HFFc6 (cell line): ENCODE measurements around the gene DOK7. TPM values are rescaled to one million over a fixed set of nuclear protein-coding genes. Genes with fewer than 3 reads are reported as not detected.

Source experiments
- DNase-seq: peaks from one replicate; pipeline ENCODE4 v3.0.0-alpha.2; 2018
- H3K27ac Mint-ChIP-seq: 2 replicates; pipeline ENCODE4 v1.8.0; 2020; ENCODE audit warnings: mild to moderate bottlenecking, mixed read lengths
- H3K27me3 Mint-ChIP-seq: 2 replicates; pipeline ENCODE4 v1.8.0; 2021; ENCODE audit warnings: mild to moderate bottlenecking, moderate library complexity, mixed read lengths; ENCODE audit not compliant: insufficient read depth
- H3K36me3 Mint-ChIP-seq: 2 replicates; pipeline ENCODE4 v1.8.0; 2021; ENCODE audit warnings: low read depth, mixed read lengths
- H3K4me1 Mint-ChIP-seq: 2 replicates; pipeline ENCODE4 v1.8.0; 2020; ENCODE audit warnings: low read depth, mixed read lengths
- H3K4me3 Mint-ChIP-seq: 2 replicates; pipeline ENCODE4 v1.8.0; 2020; ENCODE audit warnings: mild to moderate bottlenecking, moderate library complexity, mixed read lengths
- H3K9me3 Mint-ChIP-seq: 2 replicates; pipeline ENCODE4 v1.8.0; 2020; ENCODE audit warnings: mild to moderate bottlenecking, mixed read lengths
- total RNA-seq, 6 experiments: library from RNA; stranded (reverse); fragmentation: NEBNext Ultra II Directional; extraction: Animal tissue kit (Norgen Biotek cat#: 25700); gene quantifications; 2 replicates in 1 of 6; 3 replicates in 5 of 6; pipeline ENCODE4 v1.2.3, GENCODE V29; 2021
- TF ChIP-seq, protein P1 (sequence below): fragments of 200-600 bp; sonication (generic); IDR thresholded peaks from 2 replicates; pipeline ENCODE4 v1.5.0; 2021; ENCODE audit warnings: antibody characterized with exemption, mild to moderate bottlenecking

The DOK7 gene
- total RNA-seq, 6 experiments from 2014 or later, result not detected

DNA sequence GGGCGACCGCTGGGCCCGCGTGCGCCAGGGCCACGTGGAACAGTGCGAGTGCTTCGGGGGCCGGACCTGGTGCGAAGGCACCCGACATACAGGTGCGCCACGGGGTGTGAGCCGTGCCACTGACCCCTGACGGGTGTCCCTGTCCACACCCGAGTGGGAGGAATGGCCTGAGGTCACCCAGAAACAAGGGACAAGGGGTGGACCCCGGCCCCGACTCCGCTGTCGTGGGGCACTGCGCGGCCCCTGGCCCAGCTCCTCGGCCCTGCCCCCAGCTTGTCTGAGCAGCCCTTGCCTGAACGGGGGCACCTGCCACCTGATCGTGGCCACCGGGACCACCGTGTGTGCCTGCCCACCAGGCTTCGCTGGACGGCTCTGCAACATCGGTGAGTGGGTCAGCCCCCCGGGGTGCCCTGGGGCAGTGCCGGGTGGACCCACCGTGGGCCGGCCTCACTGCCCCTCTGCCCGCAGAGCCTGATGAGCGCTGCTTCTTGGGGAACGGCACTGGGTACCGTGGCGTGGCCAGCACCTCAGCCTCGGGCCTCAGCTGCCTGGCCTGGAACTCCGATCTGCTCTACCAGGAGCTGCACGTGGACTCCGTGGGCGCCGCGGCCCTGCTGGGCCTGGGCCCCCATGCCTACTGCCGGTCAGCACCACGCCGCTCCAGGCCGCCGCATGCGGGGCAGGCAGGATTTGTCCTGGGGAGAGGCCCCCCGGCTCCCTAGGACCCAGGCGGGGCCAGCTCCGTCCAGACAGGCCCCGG, 18.6 kb upstream of the DOK7 start:
- Mint-ChIP-seq H3K27ac (no peak overlapping the region), H3K9me3 (no peaks in the 10 kb centered on the region), H3K4me1 (0 out of 2 replicates have a peak, but pooled peaks cover 6% of the 10 kb centered on the region), H3K36me3 (no peaks in the 10 kb centered on the region), H3K4me3 (no peak overlapping the region), H3K27me3 (no peaks in the 10 kb centered on the region)
- TF ChIP-seq, protein P1, sequence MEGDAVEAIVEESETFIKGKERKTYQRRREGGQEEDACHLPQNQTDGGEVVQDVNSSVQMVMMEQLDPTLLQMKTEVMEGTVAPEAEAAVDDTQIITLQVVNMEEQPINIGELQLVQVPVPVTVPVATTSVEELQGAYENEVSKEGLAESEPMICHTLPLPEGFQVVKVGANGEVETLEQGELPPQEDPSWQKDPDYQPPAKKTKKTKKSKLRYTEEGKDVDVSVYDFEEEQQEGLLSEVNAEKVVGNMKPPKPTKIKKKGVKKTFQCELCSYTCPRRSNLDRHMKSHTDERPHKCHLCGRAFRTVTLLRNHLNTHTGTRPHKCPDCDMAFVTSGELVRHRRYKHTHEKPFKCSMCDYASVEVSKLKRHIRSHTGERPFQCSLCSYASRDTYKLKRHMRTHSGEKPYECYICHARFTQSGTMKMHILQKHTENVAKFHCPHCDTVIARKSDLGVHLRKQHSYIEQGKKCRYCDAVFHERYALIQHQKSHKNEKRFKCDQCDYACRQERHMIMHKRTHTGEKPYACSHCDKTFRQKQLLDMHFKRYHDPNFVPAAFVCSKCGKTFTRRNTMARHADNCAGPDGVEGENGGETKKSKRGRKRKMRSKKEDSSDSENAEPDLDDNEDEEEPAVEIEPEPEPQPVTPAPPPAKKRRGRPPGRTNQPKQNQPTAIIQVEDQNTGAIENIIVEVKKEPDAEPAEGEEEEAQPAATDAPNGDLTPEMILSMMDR, result no peak
- no peak for DNase-seq

DNA sequence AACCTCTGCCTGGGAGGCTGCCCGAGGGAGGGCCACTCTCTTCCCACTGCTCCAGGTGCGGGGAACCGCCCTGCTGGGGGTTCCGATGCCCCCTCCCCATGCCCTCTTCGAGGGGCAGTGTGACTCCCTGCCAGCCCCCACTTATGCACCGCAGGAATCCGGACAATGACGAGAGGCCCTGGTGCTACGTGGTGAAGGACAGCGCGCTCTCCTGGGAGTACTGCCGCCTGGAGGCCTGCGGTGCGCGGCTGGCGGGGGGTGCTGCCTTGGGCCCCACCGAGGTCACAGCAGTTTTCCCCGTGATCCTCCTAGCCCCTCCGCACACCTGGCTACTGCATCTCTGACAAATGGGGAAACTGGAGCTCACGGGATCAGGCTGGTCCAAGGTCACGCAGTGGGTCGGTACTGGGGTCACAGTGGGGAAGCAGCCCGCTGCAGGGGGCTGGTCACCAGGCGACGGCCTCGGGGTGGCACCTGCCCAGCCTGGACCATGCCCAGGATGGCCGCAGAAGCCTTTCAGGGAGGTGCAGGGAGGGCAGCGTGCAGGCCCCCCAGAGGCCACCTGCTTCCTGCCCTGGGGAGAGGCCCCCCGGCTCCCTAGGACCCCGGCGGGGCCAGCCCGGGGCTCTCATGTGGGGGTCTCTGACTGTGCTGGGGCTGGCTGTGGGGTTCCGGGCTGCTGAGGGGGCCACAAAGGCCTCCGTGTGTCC, 17.8 kb upstream of the DOK7 start:
- Mint-ChIP-seq H3K4me1 (0 out of 2 replicates have a peak, but pooled peaks cover 6% of the 10 kb centered on the region), H3K27me3 (no peaks in the 10 kb centered on the region), H3K4me3 (no peak overlapping the region), H3K9me3 (no peaks in the 10 kb centered on the region), H3K27ac (no peak overlapping the region), H3K36me3 (no peaks in the 10 kb centered on the region)
- TF ChIP-seq, protein P1, result no peak
- DNase-seq, result no peak

DNA sequence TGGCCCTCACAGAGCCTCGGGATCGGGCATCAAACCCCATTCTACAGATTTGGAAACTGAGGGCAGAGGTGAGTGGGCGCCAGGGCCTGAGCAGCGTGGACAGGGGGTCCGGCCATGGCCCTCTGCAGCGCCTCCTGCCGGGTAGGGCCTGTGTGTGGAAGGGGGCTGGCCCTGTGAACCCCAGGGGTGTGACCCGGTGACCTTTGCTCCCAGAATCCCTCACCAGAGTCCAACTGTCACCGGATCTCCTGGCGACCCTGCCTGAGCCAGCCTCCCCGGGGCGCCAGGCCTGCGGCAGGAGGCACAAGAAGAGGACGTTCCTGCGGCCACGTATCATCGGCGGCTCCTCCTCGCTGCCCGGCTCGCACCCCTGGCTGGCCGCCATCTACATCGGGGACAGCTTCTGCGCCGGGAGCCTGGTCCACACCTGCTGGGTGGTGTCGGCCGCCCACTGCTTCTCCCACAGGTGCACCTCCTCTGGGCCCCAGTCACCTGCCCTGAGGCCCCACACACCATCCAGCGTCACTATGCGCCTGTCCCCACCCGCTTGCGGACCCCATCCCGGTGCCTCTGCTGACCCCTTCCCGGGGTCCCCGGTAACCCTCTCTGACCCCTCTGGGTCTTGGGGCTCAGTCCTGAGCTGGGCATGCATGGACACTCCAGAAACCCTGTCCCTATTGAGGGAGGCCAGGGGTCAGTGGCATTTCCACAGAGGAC, 17.1 kb upstream of the DOK7 start:
- DNase-seq, result no peak
- Mint-ChIP-seq H3K27ac (no peak overlapping the region), H3K4me1 (0 out of 2 replicates have a peak, but pooled peaks cover 5% of the 10 kb centered on the region), H3K27me3 (no peaks in the 10 kb centered on the region), H3K9me3 (no peaks in the 10 kb centered on the region), H3K4me3 (no peak overlapping the region), H3K36me3 (no peaks in the 10 kb centered on the region)
- TF ChIP-seq, protein P1, result no peak

DNA sequence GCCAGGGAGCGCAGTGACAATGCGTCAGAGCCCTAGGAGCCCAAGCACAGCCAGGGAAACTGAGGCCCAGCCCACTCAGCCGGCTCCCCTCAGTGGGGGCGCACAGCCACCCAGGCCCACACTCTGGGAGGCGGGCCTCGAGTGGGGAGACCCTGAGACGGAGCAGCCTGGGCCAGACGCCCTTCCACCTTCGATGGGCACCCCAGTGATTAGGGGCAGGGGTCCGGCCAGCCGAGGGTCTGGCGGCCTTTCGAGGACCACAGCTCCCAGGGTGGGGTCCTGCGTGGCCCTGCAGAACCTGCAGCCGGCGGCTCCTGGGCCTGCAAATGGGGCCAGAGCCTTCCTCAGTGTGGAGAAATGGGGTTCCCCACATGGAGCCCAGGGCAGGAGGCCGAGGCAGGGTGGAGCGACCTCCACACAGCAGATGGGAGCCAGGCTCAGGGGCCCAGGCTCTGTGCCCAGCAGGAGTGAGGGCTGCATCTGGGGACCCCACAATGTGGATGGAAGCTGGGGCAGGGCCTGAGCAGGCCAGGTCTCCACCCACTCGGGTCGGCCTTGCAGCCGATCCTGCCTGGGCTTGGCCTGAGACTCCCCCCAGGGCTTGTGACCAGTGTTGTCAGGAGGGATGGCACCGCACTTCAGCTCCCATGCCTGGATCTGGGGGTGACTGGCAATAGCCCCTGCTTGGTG, 16.3 kb upstream of the DOK7 start:
- H3K9me3 Mint-ChIP-seq, result no peaks in the 10 kb centered on the region
- H3K27me3 Mint-ChIP-seq, result no peaks in the 10 kb centered on the region; the same call in 1 of the 2 replicates
- no peak overlapping the region for H3K4me3 Mint-ChIP-seq
- H3K36me3 Mint-ChIP-seq, result no peaks in the 10 kb centered on the region
- TF ChIP-seq, protein P1, result no peak
- DNase-seq, result no peak
- H3K27ac Mint-ChIP-seq, result no peak overlapping the region
- peaks cover 6% of the 10 kb centered on the region for H3K4me1 Mint-ChIP-seq
